ENCODE results near the gene RASL10B.

GRCh38 chr17:35715416-35715815, 16.0 kb upstream of the RASL10B start:
- TF ChIP-seq, protein P1, sequence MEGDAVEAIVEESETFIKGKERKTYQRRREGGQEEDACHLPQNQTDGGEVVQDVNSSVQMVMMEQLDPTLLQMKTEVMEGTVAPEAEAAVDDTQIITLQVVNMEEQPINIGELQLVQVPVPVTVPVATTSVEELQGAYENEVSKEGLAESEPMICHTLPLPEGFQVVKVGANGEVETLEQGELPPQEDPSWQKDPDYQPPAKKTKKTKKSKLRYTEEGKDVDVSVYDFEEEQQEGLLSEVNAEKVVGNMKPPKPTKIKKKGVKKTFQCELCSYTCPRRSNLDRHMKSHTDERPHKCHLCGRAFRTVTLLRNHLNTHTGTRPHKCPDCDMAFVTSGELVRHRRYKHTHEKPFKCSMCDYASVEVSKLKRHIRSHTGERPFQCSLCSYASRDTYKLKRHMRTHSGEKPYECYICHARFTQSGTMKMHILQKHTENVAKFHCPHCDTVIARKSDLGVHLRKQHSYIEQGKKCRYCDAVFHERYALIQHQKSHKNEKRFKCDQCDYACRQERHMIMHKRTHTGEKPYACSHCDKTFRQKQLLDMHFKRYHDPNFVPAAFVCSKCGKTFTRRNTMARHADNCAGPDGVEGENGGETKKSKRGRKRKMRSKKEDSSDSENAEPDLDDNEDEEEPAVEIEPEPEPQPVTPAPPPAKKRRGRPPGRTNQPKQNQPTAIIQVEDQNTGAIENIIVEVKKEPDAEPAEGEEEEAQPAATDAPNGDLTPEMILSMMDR (IDR thresholded peaks at IDR 0.05) = no peak
- TF ChIP-seq EZH2 (IDR thresholded peaks at IDR 0.05) (no peak), EZH2phosphoT487 (IDR thresholded peaks at IDR 0.05) (no peak)

Data from neural progenitor cell (in vitro differentiated cells).